Measurements from ENCODE around the gene SMCO3.

SMCO3 gene

DNA sequence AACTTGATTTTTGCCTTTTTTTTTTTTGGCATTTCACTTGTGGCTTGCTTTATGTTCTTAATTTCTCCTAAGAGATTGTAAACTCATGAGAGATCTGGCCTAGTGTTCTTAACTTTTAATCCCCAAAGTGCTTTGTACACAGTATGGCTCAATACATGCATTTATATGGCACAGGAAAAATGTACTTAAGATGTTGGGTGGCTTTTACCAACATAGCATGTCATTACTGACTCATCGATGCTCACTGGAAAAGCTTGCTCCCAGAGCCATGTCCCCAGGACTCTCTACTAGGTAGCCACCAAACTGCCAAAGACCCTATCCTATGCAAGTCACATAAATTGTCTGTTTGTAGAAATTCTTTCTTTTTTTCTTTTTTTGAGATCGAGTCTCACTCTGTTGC is 13.1 kb upstream of the SMCO3 start:
- Histone ChIP-seq H3K4me1 (ENCODE audit: insufficient read depth, low read length) (no peaks in the 10 kb centered on the region), H3K36me3 (ENCODE audit: insufficient read depth, low read length) (no peaks in the 10 kb centered on the region), H3K27ac (ENCODE audit: low read depth, low read length) (no peak overlapping the region), H3K9ac (ENCODE audit: low read depth, low read length) (no peak overlapping the region), H3K27me3 (ENCODE audit: insufficient read depth, low read length) (no peaks in the 10 kb centered on the region), H3K4me3 (ENCODE audit: low read length) (no peak overlapping the region), H3K9me3 (ENCODE audit: insufficient read depth, low read depth, low read length) (no peaks in the 10 kb centered on the region)
- WGBS: 94% methylated on average over 2 of the region's 2 CpGs

DNA sequence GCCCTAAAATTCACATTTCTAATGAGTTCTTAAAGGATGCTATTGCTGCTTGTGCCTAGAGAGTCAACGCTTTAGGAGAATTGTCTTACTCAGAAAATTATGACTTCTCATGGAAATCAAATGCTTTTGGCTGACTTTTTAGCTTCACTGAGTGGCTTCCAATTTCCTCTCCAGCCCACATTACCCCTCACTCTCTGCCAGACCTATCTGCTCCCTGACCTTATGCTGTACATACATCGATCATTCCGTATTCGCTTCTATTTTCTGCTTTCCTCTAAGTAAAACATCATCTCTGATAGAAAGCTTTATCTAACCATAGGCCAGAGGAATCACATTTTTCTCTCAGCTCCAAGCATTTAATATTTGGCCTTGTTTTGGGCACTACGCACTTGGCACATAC is 12.5 kb upstream of the SMCO3 start:
- H3K27ac ChIP-seq (ENCODE audit: low read depth, low read length): no peak overlapping the region
- no peak overlapping the region for H3K9ac ChIP-seq (ENCODE audit: low read depth, low read length)
- 95% methylated on average over 5 of the region's 5 CpGs for WGBS
- no peaks in the 10 kb centered on the region for H3K36me3 ChIP-seq (ENCODE audit: insufficient read depth, low read length)
- H3K27me3 ChIP-seq (ENCODE audit: insufficient read depth, low read length): no peaks in the 10 kb centered on the region
- no peak overlapping the region for H3K4me3 ChIP-seq (ENCODE audit: low read length)
- H3K4me1 ChIP-seq (ENCODE audit: insufficient read depth, low read length): no peaks in the 10 kb centered on the region
- H3K9me3 ChIP-seq (ENCODE audit: insufficient read depth, low read depth, low read length): no peaks in the 10 kb centered on the region

DNA sequence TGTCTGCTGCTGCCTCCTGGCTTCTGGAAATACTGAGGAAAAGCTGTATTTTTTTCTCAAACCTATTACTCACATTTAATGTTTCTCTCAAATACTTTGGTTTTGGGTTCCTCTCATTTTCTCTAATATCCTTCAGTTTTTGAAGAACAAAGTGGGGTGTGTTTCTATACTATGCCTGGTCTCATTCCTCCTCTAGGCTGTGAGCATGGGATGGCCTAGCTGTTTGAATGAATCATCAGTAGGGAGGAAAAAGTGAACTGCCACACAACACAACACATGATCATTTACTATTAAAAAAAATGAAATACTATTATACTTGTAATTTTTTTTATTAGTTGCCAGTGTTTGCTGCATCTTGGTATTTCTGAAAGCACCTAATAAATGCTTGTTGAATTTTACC is 11.3 kb upstream of the SMCO3 start:
- no peak overlapping the region for H3K9ac ChIP-seq (ENCODE audit: low read depth, low read length)

DNA sequence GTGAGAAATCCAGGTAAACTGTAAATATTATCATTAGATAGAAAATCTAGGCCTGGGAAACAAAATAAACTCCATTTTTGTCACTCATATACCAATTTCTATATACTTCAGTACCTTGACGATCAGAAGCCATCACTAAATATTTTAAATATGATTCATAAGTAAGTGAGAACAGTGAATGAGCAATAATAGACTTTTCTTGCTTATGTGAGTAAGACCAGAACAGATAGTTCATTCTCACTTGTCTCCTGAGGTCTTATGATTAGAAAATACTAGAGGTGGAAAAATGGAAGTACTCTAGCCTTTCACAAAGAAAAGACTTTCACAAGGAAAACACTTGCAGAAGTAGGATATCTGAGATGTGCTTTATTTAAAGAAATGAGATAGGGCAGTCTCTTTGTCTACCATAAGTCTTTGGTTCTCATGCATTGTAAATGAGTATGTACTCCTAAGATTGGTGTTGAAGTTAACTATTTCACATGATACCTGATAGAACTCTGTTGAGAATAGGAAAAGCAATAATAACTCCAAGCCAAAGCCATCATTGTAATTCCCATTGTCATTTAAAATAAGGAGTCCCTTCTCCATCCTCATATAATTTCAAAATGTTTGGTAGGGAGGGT is 10.1 kb upstream of the SMCO3 start:
- Histone ChIP-seq H3K9me3 (ENCODE audit: insufficient read depth, low read depth, low read length) (no peaks in the 10 kb centered on the region), H3K27ac (ENCODE audit: low read depth, low read length) (no peak overlapping the region), H3K36me3 (ENCODE audit: insufficient read depth, low read length) (no peaks in the 10 kb centered on the region), H3K4me3 (ENCODE audit: low read length) (no peak overlapping the region), H3K27me3 (ENCODE audit: insufficient read depth, low read length) (no peaks in the 10 kb centered on the region), H3K4me1 (ENCODE audit: insufficient read depth, low read length) (no peaks in the 10 kb centered on the region), H3K9ac (ENCODE audit: low read depth, low read length) (no peak overlapping the region)
- no CpG with 5 or more reads among the region's 1 CpG for WGBS

More for the DNA sequence above, 11.3 kb upstream of the SMCO3 start:
- Histone ChIP-seq H3K36me3 (ENCODE audit: insufficient read depth, low read length) (no peaks in the 10 kb centered on the region), H3K4me1 (ENCODE audit: insufficient read depth, low read length) (no peaks in the 10 kb centered on the region), H3K4me3 (ENCODE audit: low read length) (no peak overlapping the region), H3K9me3 (ENCODE audit: insufficient read depth, low read depth, low read length) (no peaks in the 10 kb centered on the region), H3K27ac (ENCODE audit: low read depth, low read length) (no peak overlapping the region), H3K27me3 (ENCODE audit: insufficient read depth, low read length) (no peaks in the 10 kb centered on the region)

DNA sequence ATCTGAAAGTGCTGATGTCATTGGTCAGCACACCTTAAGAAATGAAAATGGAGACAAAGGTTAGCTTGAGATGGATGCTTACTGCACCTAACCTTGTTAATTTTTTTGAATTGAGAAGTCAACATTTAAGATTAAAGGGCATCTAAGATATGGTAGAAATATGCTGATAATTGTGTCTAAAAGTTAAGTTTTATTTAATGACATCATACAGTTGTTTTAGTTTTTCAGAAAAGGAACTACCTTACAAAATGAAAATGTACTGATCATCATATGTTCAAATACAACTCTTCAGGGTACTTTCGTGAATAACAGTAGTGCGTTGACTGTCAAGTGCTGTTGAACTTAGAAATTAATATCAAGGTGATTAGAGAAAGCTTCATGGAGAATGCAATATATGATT is 2.5 kb downstream of the SMCO3 start:
- no peaks in the 10 kb centered on the region for H3K9me3 ChIP-seq (ENCODE audit: insufficient read depth, low read depth, low read length)
- no peaks in the 10 kb centered on the region for H3K4me1 ChIP-seq (ENCODE audit: insufficient read depth, low read length)

DNA sequence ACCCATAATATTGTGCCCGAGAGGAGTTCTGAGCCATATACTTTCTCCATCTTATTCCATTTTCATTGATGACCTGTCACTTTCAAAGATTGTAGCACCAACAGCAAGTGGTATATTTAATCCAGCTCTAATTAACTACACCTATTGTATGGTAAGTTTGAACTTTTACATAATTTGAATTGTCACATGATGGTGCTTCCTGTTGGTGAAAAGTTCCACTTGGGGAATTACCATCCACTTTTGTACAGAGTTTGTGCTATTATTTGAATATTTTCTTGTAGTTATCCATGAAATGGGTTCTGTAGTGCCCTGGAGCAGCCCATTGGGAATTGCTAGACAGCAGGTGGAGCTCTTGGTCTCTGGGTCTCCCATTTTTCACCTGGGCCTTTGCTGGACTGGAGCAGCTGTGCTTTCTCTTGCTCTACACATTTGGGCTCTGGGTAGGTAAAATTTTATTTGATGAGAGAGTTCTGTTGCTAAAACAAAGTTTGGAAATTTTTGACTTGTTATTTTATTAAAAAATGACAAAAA is 3.0 kb downstream of the SMCO3 start:
- Histone ChIP-seq H3K4me1 (ENCODE audit: insufficient read depth, low read length) (no peaks in the 10 kb centered on the region), H3K9ac (ENCODE audit: low read depth, low read length) (no peak overlapping the region), H3K36me3 (ENCODE audit: insufficient read depth, low read length) (no peaks in the 10 kb centered on the region), H3K27me3 (ENCODE audit: insufficient read depth, low read length) (no peaks in the 10 kb centered on the region), H3K9me3 (ENCODE audit: insufficient read depth, low read depth, low read length) (no peaks in the 10 kb centered on the region), H3K4me3 (ENCODE audit: low read length) (no peak overlapping the region), H3K27ac (ENCODE audit: low read depth, low read length) (no peak overlapping the region)
- 96% methylated on average over 1 of the region's 1 CpG for WGBS

More for the DNA sequence above, 2.5 kb downstream of the SMCO3 start:
- WGBS: 86% methylated on average over 2 of the region's 2 CpGs
- no peak overlapping the region for H3K27ac ChIP-seq (ENCODE audit: low read depth, low read length)
- H3K27me3 ChIP-seq (ENCODE audit: insufficient read depth, low read length): no peaks in the 10 kb centered on the region
- no peak overlapping the region for H3K4me3 ChIP-seq (ENCODE audit: low read length)
- H3K9ac ChIP-seq (ENCODE audit: low read depth, low read length): no peak overlapping the region
- no peaks in the 10 kb centered on the region for H3K36me3 ChIP-seq (ENCODE audit: insufficient read depth, low read length)

DNA sequence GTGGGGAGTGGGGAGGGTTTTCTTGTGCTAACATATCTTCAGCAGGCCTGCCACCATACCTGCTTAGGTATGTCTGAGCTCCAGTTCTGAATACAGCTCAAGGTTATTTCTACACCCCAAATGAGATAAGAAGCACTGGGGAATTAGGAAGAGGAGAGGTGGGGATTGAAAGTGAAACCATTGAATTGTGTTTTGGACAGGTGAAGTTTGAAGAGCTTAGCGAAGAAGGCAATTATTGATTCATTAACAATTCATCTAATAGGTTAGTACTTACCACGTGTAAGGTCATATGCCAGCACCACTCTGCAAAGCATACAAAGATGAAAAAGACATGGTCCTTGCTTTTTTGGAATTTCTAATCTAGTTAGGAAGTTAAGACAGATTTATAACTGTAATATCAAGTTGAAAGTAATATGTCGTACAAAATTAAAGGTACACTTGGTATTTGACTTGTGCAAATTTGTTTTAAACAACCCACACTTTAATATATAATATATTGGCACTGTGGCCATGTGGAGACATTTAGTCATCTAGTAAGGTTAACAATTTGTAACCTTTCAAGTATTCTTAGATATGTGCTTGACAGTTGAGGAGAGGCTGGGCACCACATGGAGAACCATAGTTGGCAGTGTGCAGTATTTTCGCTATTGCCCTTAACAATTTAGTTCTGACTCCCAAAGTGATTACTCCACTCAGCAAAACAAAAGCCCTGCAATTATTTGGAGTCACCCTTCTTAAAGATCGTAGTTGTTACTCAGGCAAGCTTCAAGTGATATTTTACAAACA is 3.6 kb downstream of the SMCO3 start:
- no peaks in the 10 kb centered on the region for H3K27me3 ChIP-seq (ENCODE audit: insufficient read depth, low read length)
- 86% methylated on average over 3 of the region's 5 CpGs for WGBS

DNA sequence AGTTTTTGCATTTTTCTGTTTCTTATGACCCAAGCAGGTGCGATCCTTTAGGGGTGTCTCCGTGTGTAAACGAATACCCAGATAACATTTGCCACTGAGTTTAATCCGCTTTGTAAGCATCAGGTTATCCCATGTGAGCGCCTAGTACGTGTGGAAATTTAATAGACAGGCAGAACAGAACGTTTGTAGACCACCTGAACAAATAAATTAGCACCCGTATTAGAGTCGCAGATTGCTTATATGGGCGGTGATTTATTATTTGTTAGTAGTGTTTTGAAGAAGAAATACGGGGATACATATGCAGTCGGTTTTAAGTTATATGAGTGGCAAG is 10.2 kb downstream of the SMCO3 start:
- H3K27ac ChIP-seq (ENCODE audit: low read depth, low read length): peak overlapping the region; percentile 29
- H3K4me3 ChIP-seq (ENCODE audit: low read length): peak overlapping the region; percentile 71
- WGBS: under 1% methylated on average over 12 of the region's 12 CpGs
- no peaks in the 10 kb centered on the region for H3K9me3 ChIP-seq (ENCODE audit: insufficient read depth, low read depth, low read length)
- peaks cover 15% of the 10 kb centered on the region for H3K4me1 ChIP-seq (ENCODE audit: insufficient read depth, low read length)
- H3K9ac ChIP-seq (ENCODE audit: low read depth, low read length): peak overlapping the region; percentile 75
- peaks cover 22% of the 10 kb centered on the region for H3K36me3 ChIP-seq (ENCODE audit: insufficient read depth, low read length)
- H3K27me3 ChIP-seq (ENCODE audit: insufficient read depth, low read length): no peaks in the 10 kb centered on the region

More for the DNA sequence above, 3.6 kb downstream of the SMCO3 start:
- no peak overlapping the region for H3K4me3 ChIP-seq (ENCODE audit: low read length)
- H3K9ac ChIP-seq (ENCODE audit: low read depth, low read length): no peak overlapping the region
- no peaks in the 10 kb centered on the region for H3K4me1 ChIP-seq (ENCODE audit: insufficient read depth, low read length)
- H3K36me3 ChIP-seq (ENCODE audit: insufficient read depth, low read length): no peaks in the 10 kb centered on the region
- H3K27ac ChIP-seq (ENCODE audit: low read depth, low read length): no peak overlapping the region
- no peaks in the 10 kb centered on the region for H3K9me3 ChIP-seq (ENCODE audit: insufficient read depth, low read depth, low read length)

DNA sequence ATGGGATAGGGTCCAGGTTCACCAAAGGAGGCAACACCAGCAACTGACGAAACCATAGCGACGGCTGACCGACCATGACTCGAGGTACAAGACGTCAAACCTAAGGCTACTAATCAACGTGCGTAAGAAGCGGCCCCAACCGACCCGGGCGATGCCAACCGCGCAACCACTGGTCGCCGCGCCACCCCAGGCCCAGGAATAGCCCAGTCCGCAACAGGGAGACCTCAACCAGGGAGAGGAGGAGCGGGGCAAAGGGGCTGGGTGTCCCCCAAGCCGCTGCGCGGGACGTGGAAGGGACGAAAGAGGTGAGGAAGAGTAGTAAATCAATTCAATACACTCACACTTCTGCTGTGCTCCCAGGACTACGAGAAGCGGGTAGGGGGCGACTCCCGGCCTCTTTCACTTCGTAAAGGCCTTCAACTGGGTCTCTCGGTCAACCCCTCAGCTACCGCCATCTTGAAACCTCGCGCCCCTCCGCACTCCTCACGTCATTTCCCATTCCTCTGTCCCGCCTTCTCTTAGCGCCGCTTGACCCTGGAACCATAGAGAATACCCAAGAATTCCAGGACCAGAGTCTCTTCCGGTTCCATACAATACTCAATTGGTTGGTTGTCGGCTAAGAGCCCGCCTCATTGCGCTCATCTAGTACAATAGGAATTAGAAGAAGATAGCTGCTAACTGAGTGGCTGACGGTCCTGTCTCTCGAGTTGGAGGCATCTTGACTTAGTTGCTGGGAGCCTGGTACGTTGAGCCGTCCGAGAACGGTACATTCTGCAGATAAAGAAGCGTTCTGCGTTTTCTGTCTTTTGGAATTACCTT is 10.8 kb downstream of the SMCO3 start, which contains the start of the genes C12orf60 and WBP11:
Gene C12orf60, plus strand, starts transcription at position 660 of the 819 bp plus-strand sequence. CDS start 19,266 bp downstream, outside the sequence.
Gene WBP11, minus strand, starts transcription at position 468 of the 819 bp plus-strand sequence. CDS start 2,095 bp downstream, outside the sequence.
- H3K27me3 ChIP-seq (ENCODE audit: insufficient read depth, low read length): no peaks in the 10 kb centered on the region
- peak within 1 kb of the TSS; percentile 71 for H3K4me3 ChIP-seq (ENCODE audit: low read length)
- H3K27ac ChIP-seq (ENCODE audit: low read depth, low read length): peak within 1 kb of the TSS; percentile 79
- WGBS: under 1% methylated on average over 49 of the region's 50 CpGs
- H3K9me3 ChIP-seq (ENCODE audit: insufficient read depth, low read depth, low read length): no peaks in the 10 kb centered on the region
- H3K9ac ChIP-seq (ENCODE audit: low read depth, low read length): peak within 1 kb of the TSS; percentile 90
- peaks cover 28% of the 10 kb centered on the region for H3K36me3 ChIP-seq (ENCODE audit: insufficient read depth, low read length)
- peaks cover 15% of the 10 kb centered on the region for H3K4me1 ChIP-seq (ENCODE audit: insufficient read depth, low read length)

DNA sequence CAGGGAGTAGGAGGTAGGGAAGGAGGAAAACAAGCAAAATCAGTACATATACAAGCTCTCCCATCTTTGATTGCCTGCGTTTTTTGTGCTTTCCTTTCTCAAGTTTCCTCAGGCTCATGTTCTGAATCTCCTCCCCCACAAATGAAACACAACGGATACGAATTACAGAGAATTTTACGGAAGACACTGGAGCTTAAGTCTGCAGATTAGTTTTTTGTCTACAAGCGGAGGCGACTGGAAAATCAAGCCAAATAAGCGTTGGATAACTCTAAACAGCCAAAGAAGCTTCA is 11.3 kb downstream of the SMCO3 start:
- no peaks in the 10 kb centered on the region for H3K27me3 ChIP-seq (ENCODE audit: insufficient read depth, low read length)
- 0% methylated on average over 7 of the region's 7 CpGs for WGBS
- no peaks in the 10 kb centered on the region for H3K9me3 ChIP-seq (ENCODE audit: insufficient read depth, low read depth, low read length)
- peak overlapping the region; percentile 90 for H3K9ac ChIP-seq (ENCODE audit: low read depth, low read length)
- H3K4me3 ChIP-seq (ENCODE audit: low read length): peak overlapping the region; percentile 71
- H3K27ac ChIP-seq (ENCODE audit: low read depth, low read length): peak overlapping the region; percentile 79
- H3K4me1 ChIP-seq (ENCODE audit: insufficient read depth, low read length): peaks cover 15% of the 10 kb centered on the region
- H3K36me3 ChIP-seq (ENCODE audit: insufficient read depth, low read length): peaks cover 33% of the 10 kb centered on the region

DNA sequence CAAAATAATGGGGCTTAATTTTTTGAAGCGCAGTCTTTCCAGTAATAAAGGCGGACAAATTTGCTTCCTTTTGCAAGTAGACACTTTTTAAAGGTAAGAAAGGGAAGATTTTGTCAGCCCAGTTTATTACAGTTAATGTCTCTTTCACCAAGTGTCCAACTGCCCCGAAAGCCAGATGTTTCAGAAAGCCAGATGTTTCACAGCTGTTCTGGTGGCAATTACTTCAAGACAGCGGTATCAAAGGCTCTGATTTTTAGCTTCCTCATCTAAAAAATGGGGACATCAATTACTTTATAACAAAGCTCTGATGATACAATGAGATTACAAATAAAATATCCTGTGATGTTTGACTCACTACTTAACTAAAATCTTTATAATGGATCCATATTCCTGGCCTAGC is 11.7 kb downstream of the SMCO3 start:
- Histone ChIP-seq H3K36me3 (ENCODE audit: insufficient read depth, low read length) (peaks cover 37% of the 10 kb centered on the region), H3K27me3 (ENCODE audit: insufficient read depth, low read length) (no peaks in the 10 kb centered on the region), H3K4me3 (ENCODE audit: low read length) (peak overlapping the region; percentile 71), H3K27ac (ENCODE audit: low read depth, low read length) (no peak overlapping the region), H3K9me3 (ENCODE audit: insufficient read depth, low read depth, low read length) (no peaks in the 10 kb centered on the region), H3K9ac (ENCODE audit: low read depth, low read length) (peak overlapping the region; percentile 90), H3K4me1 (ENCODE audit: insufficient read depth, low read length) (peaks cover 15% of the 10 kb centered on the region)
- 79% methylated on average over 4 of the region's 4 CpGs for WGBS
